ENCODE results near the gene ABCC6. TPM values are rescaled to one million over a fixed set of nuclear protein-coding genes. Genes with fewer than 3 reads are reported as not detected.

The ABCC6 gene
- total RNA-seq, 1 donor from 2014 or later, result 1.5 TPM

- no peaks in the 10 kb centered on the region for H3K4me1 Mint-ChIP-seq (ENCODE audit: low read depth)
- no peak overlapping the region for H3K27ac Mint-ChIP-seq (ENCODE audit: unreplicated experiment)
- H3K36me3 Mint-ChIP-seq (ENCODE audit: low read depth), result peaks cover 35% of the 10 kb centered on the region
Measured at GRCh38 chr16:16139061-16139460, 84.2 kb downstream of the ABCC6 start.

GRCh38 chr16:16138034-16138635 is 85.2 kb downstream of the ABCC6 start:
- Mint-ChIP-seq H3K27ac (ENCODE audit: unreplicated experiment) (no peak overlapping the region), H3K27me3 (ENCODE audit: low read depth) (no peaks in the 10 kb centered on the region), H3K4me1 (ENCODE audit: low read depth) (no peaks in the 10 kb centered on the region), H3K36me3 (ENCODE audit: low read depth) (peaks cover 41% of the 10 kb centered on the region), H3K9me3 (ENCODE audit: low read depth) (no peaks in the 10 kb centered on the region), H3K4me3 (ENCODE audit: unreplicated experiment) (no peak overlapping the region)
- TF ChIP-seq CTCF (IDR thresholded peaks at IDR 0.05), result no peak
- DNase-seq (ENCODE audit: low spot score), result peak; percentile 70

More at GRCh38 chr16:16139061-16139460, 84.2 kb downstream of the ABCC6 start:
- TF ChIP-seq CTCF (IDR thresholded peaks at IDR 0.05), result no peak
- Mint-ChIP-seq H3K9me3 (ENCODE audit: low read depth) (no peaks in the 10 kb centered on the region), H3K4me3 (ENCODE audit: unreplicated experiment) (no peak overlapping the region), H3K27me3 (ENCODE audit: low read depth) (no peaks in the 10 kb centered on the region)
- DNase-seq (ENCODE audit: low spot score), result peak; percentile 53

GRCh38 chr16:16137110-16137509 is 86.2 kb downstream of the ABCC6 start:
- Mint-ChIP-seq H3K4me3 (ENCODE audit: unreplicated experiment) (no peak overlapping the region), H3K27me3 (ENCODE audit: low read depth) (no peaks in the 10 kb centered on the region), H3K4me1 (ENCODE audit: low read depth) (no peaks in the 10 kb centered on the region), H3K27ac (ENCODE audit: unreplicated experiment) (no peak overlapping the region), H3K36me3 (ENCODE audit: low read depth) (peaks cover 41% of the 10 kb centered on the region), H3K9me3 (ENCODE audit: low read depth) (no peaks in the 10 kb centered on the region)
- TF ChIP-seq CTCF (IDR thresholded peaks at IDR 0.05), result no peak
- DNase-seq (ENCODE audit: low spot score), result no peak

- Mint-ChIP-seq H3K4me3 (ENCODE audit: unreplicated experiment) (no peak overlapping the region), H3K9me3 (ENCODE audit: low read depth) (no peaks in the 10 kb centered on the region), H3K36me3 (ENCODE audit: low read depth) (peaks cover 41% of the 10 kb centered on the region), H3K27me3 (ENCODE audit: low read depth) (no peaks in the 10 kb centered on the region), H3K4me1 (ENCODE audit: low read depth) (no peaks in the 10 kb centered on the region), H3K27ac (ENCODE audit: unreplicated experiment) (no peak overlapping the region)
- no peak for TF ChIP-seq CTCF (IDR thresholded peaks at IDR 0.05)
- no peak for DNase-seq (ENCODE audit: low spot score)
Measured at GRCh38 chr16:16136588-16136987, 86.7 kb downstream of the ABCC6 start.

GRCh38 chr16:16133943-16134604 is 89.2 kb downstream of the ABCC6 start:
- DNase-seq (ENCODE audit: low spot score), result no peak
- TF ChIP-seq CTCF (IDR thresholded peaks at IDR 0.05), result no peak
- no peaks in the 10 kb centered on the region for H3K4me1 Mint-ChIP-seq (ENCODE audit: low read depth)
- no peaks in the 10 kb centered on the region for H3K27me3 Mint-ChIP-seq (ENCODE audit: low read depth)
- H3K36me3 Mint-ChIP-seq (ENCODE audit: low read depth), result peaks cover 36% of the 10 kb centered on the region
- no peak overlapping the region for H3K27ac Mint-ChIP-seq (ENCODE audit: unreplicated experiment)
- no peaks in the 10 kb centered on the region for H3K9me3 Mint-ChIP-seq (ENCODE audit: low read depth)
- H3K4me3 Mint-ChIP-seq (ENCODE audit: unreplicated experiment), result no peak overlapping the region
